NT2/D1 (cell line): ENCODE results near the gene TROAP.

Experiments
- DNase-seq: peaks from one replicate; pipeline ENCODE4 v3.0.0-alpha.2; 2011; ENCODE audit warnings: low read depth, low spot score
- H3K27me3 ChIP-seq: 2 replicates; pipeline ENCODE4 v1.6.0; 2011; ENCODE audit warnings: mild to moderate bottlenecking; ENCODE audit not compliant: insufficient read length, insufficient read depth
- H3K36me3 ChIP-seq: 2 replicates; pipeline ENCODE4 v1.6.1; 2011; ENCODE audit warnings: mild to moderate bottlenecking, low read length, mixed read lengths; ENCODE audit not compliant: insufficient read depth, insufficient read length
- H3K4me1 ChIP-seq: 2 replicates; pipeline ENCODE4 v1.5.1; 2011; ENCODE audit not compliant: insufficient read depth, insufficient read length
- H3K4me3 ChIP-seq: 2 replicates; pipeline ENCODE4 v1.5.1; 2011; ENCODE audit warnings: low read depth; ENCODE audit not compliant: insufficient read length
- H3K9ac ChIP-seq: 2 replicates; pipeline ENCODE4 v1.6.0; 2011; ENCODE audit warnings: low read depth; ENCODE audit not compliant: insufficient read length
- H3K9me3 ChIP-seq: 2 replicates; pipeline ENCODE4 v1.5.1; 2011; ENCODE audit warnings: mild to moderate bottlenecking, low read length; ENCODE audit not compliant: insufficient read depth
- SUZ12 ChIP-seq: IDR thresholded peaks from 2 replicates; pipeline ENCODE4 v1.6.1; 2011; ENCODE audit not compliant: insufficient read length, insufficient read depth; ENCODE audit errors: extremely low read depth
- YY1 ChIP-seq: IDR thresholded peaks from 2 replicates; pipeline ENCODE4 v1.6.1; 2011; ENCODE audit not compliant: insufficient read length, insufficient read depth
- ZNF274 ChIP-seq: IDR thresholded peaks from 2 replicates; pipeline ENCODE4 v1.6.1; 2011; ENCODE audit warnings: mild to moderate bottlenecking, low read depth, low read length

Gene TROAP

DNA sequence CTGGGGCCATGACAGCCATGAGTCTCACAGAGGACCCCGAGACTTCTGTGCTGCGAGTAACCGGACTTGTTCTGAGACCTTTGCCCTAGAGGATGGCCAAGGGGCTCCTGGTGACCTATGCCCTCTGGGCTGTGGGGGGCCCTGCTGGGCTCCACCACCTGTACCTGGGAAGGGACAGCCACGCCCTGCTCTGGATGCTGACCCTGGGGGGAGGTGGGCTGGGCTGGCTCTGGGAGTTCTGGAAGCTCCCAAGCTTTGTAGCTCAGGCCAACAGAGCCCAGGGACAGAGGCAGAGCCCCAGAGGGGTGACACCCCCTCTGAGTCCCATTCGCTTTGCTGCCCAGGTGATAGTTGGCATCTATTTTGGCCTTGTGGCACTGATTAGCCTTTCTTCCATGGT lies 25.7 kb downstream of the TROAP start:
- Histone ChIP-seq H3K9ac (no peak overlapping the region), H3K27me3 (peaks cover 59% of the 10 kb centered on the region), H3K4me3 (no peak overlapping the region), H3K4me1 (peaks cover 12% of the 10 kb centered on the region), H3K9me3 (no peaks in the 10 kb centered on the region), H3K36me3 (no peaks in the 10 kb centered on the region)
- no peak for DNase-seq
- no peak for TF ChIP-seq ZNF274
- TF ChIP-seq YY1: no peak
- TF ChIP-seq SUZ12: no peak

DNA sequence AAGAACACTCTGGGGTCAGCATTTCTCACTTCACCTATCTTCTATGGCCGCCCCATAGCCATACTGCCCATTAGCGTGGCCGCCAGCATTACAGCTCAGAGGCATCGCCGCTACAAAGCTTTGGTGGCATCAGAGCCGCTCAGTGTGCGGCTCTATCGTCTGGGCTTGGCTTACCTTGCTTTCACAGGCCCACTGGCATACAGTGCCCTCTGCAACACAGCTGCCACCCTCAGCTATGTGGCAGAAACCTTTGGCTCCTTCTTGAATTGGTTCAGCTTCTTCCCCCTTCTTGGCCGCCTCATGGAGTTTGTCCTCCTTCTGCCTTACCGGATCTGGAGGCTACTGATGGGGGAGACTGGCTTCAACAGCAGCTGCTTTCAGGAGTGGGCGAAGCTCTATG lies 26.2 kb downstream of the TROAP start:
- Histone ChIP-seq H3K4me1 (peaks cover 9% of the 10 kb centered on the region), H3K9ac (no peak overlapping the region), H3K4me3 (no peak overlapping the region), H3K36me3 (no peaks in the 10 kb centered on the region), H3K27me3 (peaks cover 55% of the 10 kb centered on the region), H3K9me3 (no peaks in the 10 kb centered on the region)
- no peak for TF ChIP-seq YY1
- TF ChIP-seq ZNF274: no peak
- TF ChIP-seq SUZ12: no peak
- DNase-seq: no peak

DNA sequence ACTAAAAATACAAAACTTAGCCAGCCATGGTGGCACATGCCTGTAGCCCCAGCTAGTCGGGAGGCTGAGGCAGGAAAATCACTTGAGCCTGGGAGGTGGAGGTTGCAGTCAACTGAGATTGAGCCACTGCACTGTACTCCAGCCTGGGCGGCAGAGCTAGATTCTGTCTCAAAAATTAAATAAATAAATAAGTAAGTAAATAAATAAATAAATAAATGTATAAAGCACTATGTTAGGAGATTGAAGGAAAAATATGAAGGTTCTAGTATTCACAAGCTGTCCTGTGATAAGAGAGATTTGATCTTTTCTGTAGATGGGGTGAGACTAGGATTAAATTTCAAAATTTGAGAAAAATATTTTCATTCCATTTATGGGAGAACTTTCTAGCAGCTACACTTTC lies 29.3 kb downstream of the TROAP start:
- TF ChIP-seq SUZ12 (no peak), ZNF274 (no peak), YY1 (no peak)
- H3K9me3 ChIP-seq: no peaks in the 10 kb centered on the region
- no peak overlapping the region for H3K4me3 ChIP-seq
- H3K27me3 ChIP-seq: peaks cover 25% of the 10 kb centered on the region
- no peaks in the 10 kb centered on the region for H3K36me3 ChIP-seq
- no peak overlapping the region for H3K9ac ChIP-seq
- H3K4me1 ChIP-seq: peaks cover under 1% of the 10 kb centered on the region
- no peak for DNase-seq

DNA sequence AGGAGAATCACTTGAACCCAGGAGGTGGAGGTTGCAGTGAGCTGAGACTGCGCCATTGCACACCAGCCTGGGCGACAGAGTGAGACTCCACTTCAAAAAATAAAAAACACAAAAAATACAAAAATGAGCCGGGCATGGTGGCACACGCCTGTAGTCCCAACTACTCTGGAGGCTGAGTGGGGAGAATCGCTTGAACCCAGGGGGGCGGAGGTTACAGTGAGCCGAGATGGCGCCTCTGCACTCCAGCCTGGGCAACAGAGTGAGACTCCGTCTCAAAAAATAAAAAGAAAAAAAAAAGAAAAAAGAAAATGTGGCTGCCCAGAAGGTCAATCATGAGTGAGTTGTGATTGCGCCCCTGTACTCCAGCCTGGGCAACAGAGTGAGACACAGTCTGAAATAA lies 32.9 kb downstream of the TROAP start:
- Histone ChIP-seq H3K4me1 (no peaks in the 10 kb centered on the region), H3K9ac (no peak overlapping the region), H3K27me3 (no peaks in the 10 kb centered on the region), H3K9me3 (no peaks in the 10 kb centered on the region), H3K4me3 (no peak overlapping the region), H3K36me3 (no peaks in the 10 kb centered on the region)
- no peak for DNase-seq
- TF ChIP-seq ZNF274 (no peak), YY1 (no peak), SUZ12 (no peak)

DNA sequence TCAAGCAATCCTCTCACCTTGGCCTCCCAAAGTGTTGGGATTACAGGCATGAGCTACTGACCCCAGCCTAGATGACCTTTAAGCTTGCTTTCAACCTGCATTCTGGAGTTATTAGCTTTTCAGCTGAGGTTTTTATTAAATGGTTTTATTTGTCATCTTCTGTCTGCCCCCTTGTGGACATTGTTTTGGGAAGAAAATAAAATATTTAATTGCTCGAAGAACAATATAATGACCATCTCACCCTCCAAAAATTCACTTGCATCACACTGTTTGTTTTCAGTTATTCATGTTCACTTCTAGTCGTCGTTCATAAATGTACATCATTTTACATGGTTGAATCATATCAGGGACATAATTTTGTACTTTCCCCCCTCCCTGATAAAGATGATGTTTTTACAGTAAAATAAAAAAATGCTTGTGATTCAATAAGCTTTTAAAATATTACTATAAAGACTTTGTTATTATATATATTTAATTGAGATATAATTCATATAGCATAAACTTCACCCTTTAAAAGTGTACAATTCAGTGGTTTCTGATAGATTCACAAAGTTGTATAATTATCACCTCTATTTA lies 34.1 kb downstream of the TROAP start:
- no peaks in the 10 kb centered on the region for H3K27me3 ChIP-seq
- TF ChIP-seq YY1: no peak
- TF ChIP-seq ZNF274: no peak
- TF ChIP-seq SUZ12: no peak
- no peaks in the 10 kb centered on the region for H3K9me3 ChIP-seq
- no peak overlapping the region for H3K4me3 ChIP-seq
- no peaks in the 10 kb centered on the region for H3K36me3 ChIP-seq
- H3K9ac ChIP-seq: no peak overlapping the region
- no peaks in the 10 kb centered on the region for H3K4me1 ChIP-seq
- no peak for DNase-seq

DNA sequence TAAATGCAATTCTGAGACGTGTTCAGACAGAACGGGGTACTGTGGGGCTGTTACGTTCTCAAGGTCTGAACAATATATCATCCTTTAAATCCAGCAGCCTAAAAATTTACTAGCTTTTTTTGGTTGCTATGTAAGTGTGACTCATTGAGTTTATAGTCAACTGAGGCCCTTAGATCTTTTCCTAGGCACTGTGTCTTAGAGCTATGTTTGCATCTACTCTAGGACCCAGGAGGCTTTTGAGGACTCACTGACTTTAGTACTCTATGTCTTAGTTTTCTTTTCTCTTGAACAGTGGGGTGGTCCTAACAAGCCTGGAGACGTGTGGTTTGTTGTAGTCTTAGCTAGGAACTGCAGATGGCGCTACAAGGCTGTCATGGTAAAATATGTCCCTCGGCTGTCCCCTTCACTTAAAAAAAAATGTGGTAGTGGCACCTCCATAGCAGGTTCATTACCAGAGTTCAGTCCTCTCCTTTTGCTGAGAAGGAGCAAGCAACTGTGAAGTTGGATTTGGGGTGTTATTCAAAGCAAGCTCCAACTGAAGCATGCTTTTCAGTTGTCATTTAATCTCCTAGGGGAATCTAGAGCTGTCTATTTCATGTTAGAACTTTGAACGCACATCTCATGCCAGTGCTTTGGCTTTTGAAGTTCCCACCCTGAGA lies 35.6 kb downstream of the TROAP start:
- Histone ChIP-seq H3K27me3 (no peaks in the 10 kb centered on the region), H3K9me3 (no peaks in the 10 kb centered on the region), H3K36me3 (no peaks in the 10 kb centered on the region), H3K9ac (no peak overlapping the region), H3K4me1 (no peaks in the 10 kb centered on the region), H3K4me3 (no peak overlapping the region)
- DNase-seq: no peak
- TF ChIP-seq YY1 (no peak), ZNF274 (no peak), SUZ12 (no peak)

DNA sequence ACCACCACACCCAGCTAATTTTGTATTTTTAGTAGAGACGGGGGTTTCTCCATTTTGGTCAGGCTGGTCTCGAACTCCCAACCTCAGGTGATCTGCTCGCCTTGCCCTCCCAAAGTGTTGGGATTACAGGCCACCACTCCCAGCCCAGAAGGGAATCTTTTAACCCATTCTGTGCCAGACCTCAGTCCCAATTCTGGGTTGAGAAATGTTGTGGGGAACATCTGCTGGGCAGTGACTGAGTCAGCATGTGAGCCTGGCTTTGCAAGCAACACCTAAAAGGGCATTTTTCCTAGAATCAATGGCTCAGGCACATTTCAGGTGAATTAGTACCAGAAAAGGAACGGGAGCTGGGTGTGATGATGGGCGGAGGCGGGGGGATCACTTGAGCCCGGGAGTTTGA lies 36.6 kb downstream of the TROAP start:
- no peak for DNase-seq
- no peaks in the 10 kb centered on the region for H3K4me1 ChIP-seq
- no peak for TF ChIP-seq SUZ12
- no peak for TF ChIP-seq ZNF274
- TF ChIP-seq YY1: no peak
- H3K27me3 ChIP-seq: no peaks in the 10 kb centered on the region
- no peak overlapping the region for H3K4me3 ChIP-seq
- H3K9ac ChIP-seq: no peak overlapping the region
- no peaks in the 10 kb centered on the region for H3K9me3 ChIP-seq
- no peaks in the 10 kb centered on the region for H3K36me3 ChIP-seq
